ENCODE measurements around the gene PRSS21.

DNA sequence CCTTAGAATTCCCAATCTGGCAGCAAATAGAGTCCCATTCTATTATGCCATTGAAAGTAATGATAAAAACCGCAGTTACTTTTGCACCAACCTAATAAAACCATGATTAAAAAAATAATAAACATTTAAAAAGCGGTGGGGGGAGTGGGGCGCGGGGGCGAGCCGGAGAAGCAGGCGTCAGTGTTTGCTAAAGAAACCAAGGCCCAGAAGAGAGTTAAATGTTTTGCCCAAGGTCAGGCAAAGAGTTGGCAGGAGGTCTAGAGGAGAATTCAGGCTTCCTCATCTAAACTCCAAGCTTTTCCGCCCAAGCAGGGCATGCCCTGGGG lies 50.6 kb downstream of the PRSS21 start:
- TF ChIP-seq, protein P1, sequence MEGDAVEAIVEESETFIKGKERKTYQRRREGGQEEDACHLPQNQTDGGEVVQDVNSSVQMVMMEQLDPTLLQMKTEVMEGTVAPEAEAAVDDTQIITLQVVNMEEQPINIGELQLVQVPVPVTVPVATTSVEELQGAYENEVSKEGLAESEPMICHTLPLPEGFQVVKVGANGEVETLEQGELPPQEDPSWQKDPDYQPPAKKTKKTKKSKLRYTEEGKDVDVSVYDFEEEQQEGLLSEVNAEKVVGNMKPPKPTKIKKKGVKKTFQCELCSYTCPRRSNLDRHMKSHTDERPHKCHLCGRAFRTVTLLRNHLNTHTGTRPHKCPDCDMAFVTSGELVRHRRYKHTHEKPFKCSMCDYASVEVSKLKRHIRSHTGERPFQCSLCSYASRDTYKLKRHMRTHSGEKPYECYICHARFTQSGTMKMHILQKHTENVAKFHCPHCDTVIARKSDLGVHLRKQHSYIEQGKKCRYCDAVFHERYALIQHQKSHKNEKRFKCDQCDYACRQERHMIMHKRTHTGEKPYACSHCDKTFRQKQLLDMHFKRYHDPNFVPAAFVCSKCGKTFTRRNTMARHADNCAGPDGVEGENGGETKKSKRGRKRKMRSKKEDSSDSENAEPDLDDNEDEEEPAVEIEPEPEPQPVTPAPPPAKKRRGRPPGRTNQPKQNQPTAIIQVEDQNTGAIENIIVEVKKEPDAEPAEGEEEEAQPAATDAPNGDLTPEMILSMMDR (conservative IDR thresholded peaks at IDR 0.05) = no peak
- no peak for TF ChIP-seq ZFX (IDR thresholded peaks at IDR 0.05)
